ENCODE data around the gene ZNF563. TPM values are rescaled to one million over a fixed set of nuclear protein-coding genes. Genes with fewer than 3 reads are reported as not detected.
"Not testable (repeated sequence)": the region's sequence is repeated elsewhere in the genome, so short reads cannot be mapped to it uniquely, and the experiment has no call there.

The ZNF563 gene
- total RNA-seq, 1 donor from 2014 or later: 3.9 TPM

DNA sequence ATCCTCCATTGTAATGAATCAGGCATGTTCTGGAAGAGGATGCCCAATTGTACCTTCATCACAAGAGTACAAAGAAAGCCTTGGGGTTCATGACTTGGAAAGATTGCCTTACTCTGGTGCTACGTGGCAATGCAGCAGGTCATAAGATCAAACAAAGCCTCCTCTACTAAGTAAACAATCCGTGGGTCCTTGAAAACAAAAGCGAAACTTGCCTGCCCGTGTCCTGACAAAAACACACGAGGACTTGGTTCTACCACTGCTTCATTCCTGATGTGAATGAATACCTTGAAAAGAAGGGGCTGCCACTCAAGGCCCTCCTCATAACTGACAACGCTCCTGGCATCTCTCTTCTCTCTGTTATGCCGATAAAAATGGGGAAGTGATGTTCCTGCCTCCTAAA lies 18.9 kb downstream of the ZNF563 start:
- H3K4me1 Mint-ChIP-seq: no peaks in the 10 kb centered on the region
- H3K9me3 Mint-ChIP-seq: peaks cover 30% of the 10 kb centered on the region
- no peaks in the 10 kb centered on the region for H3K27me3 Mint-ChIP-seq (ENCODE audit: low read depth)
- TF ChIP-seq, protein P1, sequence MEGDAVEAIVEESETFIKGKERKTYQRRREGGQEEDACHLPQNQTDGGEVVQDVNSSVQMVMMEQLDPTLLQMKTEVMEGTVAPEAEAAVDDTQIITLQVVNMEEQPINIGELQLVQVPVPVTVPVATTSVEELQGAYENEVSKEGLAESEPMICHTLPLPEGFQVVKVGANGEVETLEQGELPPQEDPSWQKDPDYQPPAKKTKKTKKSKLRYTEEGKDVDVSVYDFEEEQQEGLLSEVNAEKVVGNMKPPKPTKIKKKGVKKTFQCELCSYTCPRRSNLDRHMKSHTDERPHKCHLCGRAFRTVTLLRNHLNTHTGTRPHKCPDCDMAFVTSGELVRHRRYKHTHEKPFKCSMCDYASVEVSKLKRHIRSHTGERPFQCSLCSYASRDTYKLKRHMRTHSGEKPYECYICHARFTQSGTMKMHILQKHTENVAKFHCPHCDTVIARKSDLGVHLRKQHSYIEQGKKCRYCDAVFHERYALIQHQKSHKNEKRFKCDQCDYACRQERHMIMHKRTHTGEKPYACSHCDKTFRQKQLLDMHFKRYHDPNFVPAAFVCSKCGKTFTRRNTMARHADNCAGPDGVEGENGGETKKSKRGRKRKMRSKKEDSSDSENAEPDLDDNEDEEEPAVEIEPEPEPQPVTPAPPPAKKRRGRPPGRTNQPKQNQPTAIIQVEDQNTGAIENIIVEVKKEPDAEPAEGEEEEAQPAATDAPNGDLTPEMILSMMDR (IDR thresholded peaks at IDR 0.05; ENCODE audit: unreplicated experiment): no peak
- DNase-seq (ENCODE audit: low spot score in 2 of 2, unreplicated experiment in 2 of 2): no peak
- no peak overlapping the region for H3K27ac Mint-ChIP-seq
- H3K36me3 Mint-ChIP-seq: peaks cover 42% of the 10 kb centered on the region
- no peak overlapping the region for H3K4me3 Mint-ChIP-seq

DNA sequence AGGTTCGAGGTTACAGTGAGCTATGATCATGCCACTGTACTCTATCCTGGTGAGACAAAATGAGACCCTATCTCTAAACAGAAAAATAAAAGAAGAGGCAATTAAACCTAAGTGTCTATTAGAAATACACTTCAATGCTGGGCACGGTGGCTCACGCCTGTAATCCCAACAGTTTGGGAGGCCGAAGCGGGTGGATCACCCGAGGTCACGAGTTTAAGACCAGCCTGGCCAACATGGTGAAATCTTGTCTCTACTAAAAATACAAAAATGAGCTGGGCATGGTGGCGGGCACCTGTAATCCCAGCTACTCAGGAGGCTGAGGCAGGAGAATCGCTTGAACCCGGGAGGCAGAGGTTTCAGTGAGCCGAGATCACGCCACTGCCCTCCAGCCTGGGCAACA lies 24.5 kb downstream of the ZNF563 start:
- not testable (repeated sequence) for H3K4me3 Mint-ChIP-seq; H3K36me3 Mint-ChIP-seq; H3K27ac Mint-ChIP-seq; H3K4me1 Mint-ChIP-seq; H3K9me3 Mint-ChIP-seq; DNase-seq (ENCODE audit: low spot score in 2 of 2, unreplicated experiment in 2 of 2); H3K27me3 Mint-ChIP-seq (ENCODE audit: low read depth)

DNA sequence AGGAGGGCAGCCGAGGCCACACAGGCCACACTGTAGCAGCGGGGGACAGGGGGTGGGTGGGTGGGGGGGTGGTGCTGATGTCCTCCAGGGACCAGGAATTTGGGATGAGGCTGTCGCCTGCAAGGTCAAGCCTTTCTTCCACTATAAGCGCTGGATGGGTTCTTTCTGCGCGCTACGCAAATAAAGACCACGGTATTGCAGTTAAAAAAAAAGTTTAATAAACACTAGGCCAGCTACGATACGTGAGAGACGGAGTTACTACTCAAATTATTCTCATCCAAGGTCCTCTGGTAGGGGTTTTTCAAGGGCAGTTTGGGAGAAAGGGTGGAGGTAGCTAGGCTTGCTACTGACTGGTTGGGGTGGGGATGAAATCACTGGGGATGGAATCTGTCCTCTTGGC lies 38.2 kb downstream of the ZNF563 start:
- H3K4me1 Mint-ChIP-seq: peaks cover 17% of the 10 kb centered on the region
- H3K9me3 Mint-ChIP-seq: no peaks in the 10 kb centered on the region
- peak overlapping the region; percentile 99 for H3K4me3 Mint-ChIP-seq
- TF ChIP-seq, protein P1 (IDR thresholded peaks at IDR 0.05; ENCODE audit: unreplicated experiment): no peak
- H3K27me3 Mint-ChIP-seq (ENCODE audit: low read depth): no peaks in the 10 kb centered on the region
- DNase-seq (ENCODE audit: low spot score in 2 of 2, unreplicated experiment in 2 of 2): no peak
- H3K36me3 Mint-ChIP-seq: peaks cover 6% of the 10 kb centered on the region
- H3K27ac Mint-ChIP-seq: peak overlapping the region; percentile 96

DNA sequence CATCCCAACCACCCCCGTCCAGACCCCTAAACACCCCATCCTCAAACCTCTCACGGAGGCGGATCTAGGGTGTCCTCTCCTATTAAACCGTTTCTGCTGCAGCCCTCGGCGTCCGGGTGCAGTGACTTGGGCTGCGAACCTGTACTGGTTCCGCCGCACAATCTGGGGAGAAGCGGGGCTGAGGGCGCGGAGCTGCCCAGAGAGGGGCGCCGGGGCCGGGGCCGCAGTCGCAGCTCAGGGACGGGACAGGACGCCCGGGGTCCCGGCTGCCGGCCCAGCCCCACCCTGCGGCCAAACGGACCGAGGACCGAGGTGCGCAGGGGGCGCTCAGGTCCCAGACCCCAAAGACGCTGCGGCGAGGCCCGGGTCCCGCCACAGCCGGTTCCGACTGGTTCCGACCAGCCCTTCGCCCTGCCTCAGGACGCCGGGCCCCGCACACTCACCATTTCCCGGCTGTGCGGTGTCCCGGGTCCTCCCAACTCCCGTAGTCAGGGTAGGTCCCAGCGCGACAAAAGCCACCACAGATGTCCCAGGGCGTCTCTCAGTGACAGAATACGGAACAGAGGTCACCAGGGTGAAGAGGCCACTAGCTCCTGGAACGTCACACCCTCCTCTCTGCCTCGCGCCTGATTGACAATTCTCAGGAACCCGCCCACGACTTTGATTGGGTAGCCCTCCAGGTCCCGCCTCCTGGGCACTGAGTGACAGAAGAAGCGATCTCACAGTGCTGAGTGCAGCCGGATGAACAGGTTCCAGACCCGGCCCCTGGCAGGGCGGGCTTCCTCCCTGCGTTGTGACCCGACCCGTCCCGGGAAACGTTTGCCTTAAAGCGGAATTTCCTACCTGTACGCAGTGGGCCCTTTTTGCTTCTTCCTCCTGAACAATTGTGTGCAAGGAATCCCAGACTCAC lies 38.9 kb downstream of the ZNF563 start, which contains the start of gene ZNF44:
Gene ZNF44 (minus strand): TSS at position 635 of the 910 bp plus-strand sequence. CDS start 189 bp downstream, at position 446.
- H3K4me3 Mint-ChIP-seq: peak within 1 kb of the TSS; percentile 99
- peaks cover 6% of the 10 kb centered on the region for H3K36me3 Mint-ChIP-seq
- H3K27me3 Mint-ChIP-seq (ENCODE audit: low read depth): no peaks in the 10 kb centered on the region
- peaks cover 17% of the 10 kb centered on the region for H3K4me1 Mint-ChIP-seq
- DNase-seq (ENCODE audit: low spot score in 2 of 2, unreplicated experiment in 2 of 2): peak; percentile 81 to 92
- TF ChIP-seq, protein P1 (IDR thresholded peaks at IDR 0.05; ENCODE audit: unreplicated experiment): no peak
- no peaks in the 10 kb centered on the region for H3K9me3 Mint-ChIP-seq
- H3K27ac Mint-ChIP-seq: peak within 1 kb of the TSS; percentile 98

DNA sequence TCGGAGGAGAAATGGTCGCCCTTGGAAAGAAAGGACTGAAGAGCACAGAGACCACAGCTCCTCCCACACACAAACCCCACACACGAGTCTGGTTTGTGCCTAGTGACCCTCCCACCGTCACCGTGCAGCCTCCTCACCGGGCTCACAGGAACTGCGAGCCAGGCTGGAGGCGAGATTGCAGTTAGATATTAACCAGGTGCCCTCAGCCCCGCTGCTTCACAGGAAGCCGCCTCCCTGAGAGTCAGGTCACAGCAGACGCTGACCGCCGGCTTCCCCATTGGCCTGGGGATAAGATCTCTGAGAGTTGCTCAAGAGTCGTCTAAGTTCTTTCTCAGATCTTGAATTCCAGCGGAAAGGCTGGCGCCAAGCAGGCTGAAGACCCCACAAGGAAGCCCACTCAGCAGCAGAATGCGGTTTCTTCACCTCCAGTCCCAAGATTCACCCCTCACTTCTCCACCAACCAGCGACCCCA lies 39.6 kb downstream of the ZNF563 start:
- peaks cover 17% of the 10 kb centered on the region for H3K4me1 Mint-ChIP-seq
- H3K4me3 Mint-ChIP-seq: peak overlapping the region; percentile 99
- DNase-seq (ENCODE audit: low spot score in 2 of 2, unreplicated experiment in 2 of 2): peak; percentile 42 to 63
- H3K27ac Mint-ChIP-seq: peak overlapping the region; percentile 98
- no peaks in the 10 kb centered on the region for H3K27me3 Mint-ChIP-seq (ENCODE audit: low read depth)
- TF ChIP-seq, protein P1 (IDR thresholded peaks at IDR 0.05; ENCODE audit: unreplicated experiment): no peak
- H3K36me3 Mint-ChIP-seq: peaks cover 7% of the 10 kb centered on the region
- no peaks in the 10 kb centered on the region for H3K9me3 Mint-ChIP-seq

DNA sequence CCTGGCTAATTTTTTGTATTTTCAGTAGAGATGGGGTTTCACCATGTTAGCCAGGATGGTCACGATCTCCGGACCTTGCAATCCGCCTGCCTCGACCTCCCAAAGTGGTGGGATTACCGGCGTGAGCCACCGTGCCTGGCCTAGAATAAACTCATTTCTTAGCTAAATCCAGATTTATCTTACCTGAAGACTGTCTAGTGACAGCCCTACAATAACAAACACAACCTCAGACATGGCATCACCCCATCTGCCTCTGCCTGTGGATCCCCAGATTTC lies 43.7 kb downstream of the ZNF563 start:
- H3K27me3 Mint-ChIP-seq (ENCODE audit: low read depth): no peaks in the 10 kb centered on the region
- no peak overlapping the region for H3K4me3 Mint-ChIP-seq
- peaks cover 14% of the 10 kb centered on the region for H3K4me1 Mint-ChIP-seq
- H3K36me3 Mint-ChIP-seq: peaks cover 26% of the 10 kb centered on the region
- H3K27ac Mint-ChIP-seq: no peak overlapping the region
- TF ChIP-seq, protein P1 (IDR thresholded peaks at IDR 0.05; ENCODE audit: unreplicated experiment): no peak
- DNase-seq (ENCODE audit: low spot score in 2 of 2, unreplicated experiment in 2 of 2): no peak
- H3K9me3 Mint-ChIP-seq: peaks cover 5% of the 10 kb centered on the region

All from mesothelial cell of epicardium (in vitro differentiated cells).